ENCODE measurements around the gene TDRD9. TPM values are rescaled to one million over a fixed set of nuclear protein-coding genes. Genes with fewer than 3 reads are reported as not detected.

Gene TDRD9
- polyA plus RNA-seq, 1 donor from 2014 or later: 15.9 TPM

DNA sequence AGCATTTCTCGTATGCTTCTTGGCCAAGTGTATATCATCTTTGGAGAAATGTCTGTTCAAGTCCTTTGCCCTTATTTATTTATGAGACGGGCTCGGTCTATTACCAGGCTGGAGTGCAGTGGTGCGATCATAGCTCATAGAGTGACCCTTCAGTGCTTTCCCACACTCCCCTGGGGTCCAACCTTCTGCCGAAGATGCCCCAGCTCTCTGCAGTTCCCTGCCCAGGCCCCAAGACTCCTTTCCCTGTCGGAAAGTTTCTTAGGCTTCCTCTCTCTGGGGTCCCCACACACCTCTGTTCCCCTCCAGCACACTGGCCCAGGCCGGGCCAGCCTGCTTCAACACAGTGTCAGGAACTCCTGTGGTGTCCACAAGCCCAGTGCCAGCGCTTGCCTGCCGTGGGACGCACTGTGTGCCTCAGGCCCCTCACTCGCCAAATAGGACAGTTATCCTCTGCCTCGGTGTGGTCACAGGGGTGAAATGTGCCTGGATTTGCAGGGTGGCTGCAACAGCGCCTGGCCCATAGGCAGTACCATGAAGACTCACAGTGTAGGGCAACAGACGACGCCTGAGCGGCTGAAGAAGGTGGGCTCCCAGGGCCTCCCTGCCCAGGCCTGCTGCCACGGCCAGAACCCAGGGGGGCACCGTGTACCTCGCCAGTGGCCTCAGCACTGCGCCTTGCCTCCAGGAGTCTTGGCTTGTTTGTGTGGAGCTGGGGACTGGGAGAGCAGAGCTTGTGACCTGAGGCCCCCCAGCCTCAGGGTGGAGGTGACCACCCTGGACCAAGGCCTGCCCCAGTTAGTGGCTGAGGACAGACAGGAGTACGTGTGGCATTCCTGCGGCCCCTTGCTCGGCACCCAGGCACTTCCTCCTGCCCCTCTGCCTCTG is 152.4 kb downstream of the TDRD9 start:
- H4K20me1 ChIP-seq (ENCODE audit: insufficient read depth): no peaks in the 10 kb centered on the region

More for the DNA sequence above, 152.4 kb downstream of the TDRD9 start:
- Histone ChIP-seq H3K36me3 (ENCODE audit: insufficient read depth, low read length) (no peaks in the 10 kb centered on the region), H3K4me3 (ENCODE audit: low read length) (no peak overlapping the region), H3K79me2 (replicated peaks; ENCODE audit: insufficient read depth, low read length) (no peaks in the 10 kb centered on the region), H3K9me2 (ENCODE audit: insufficient read depth, low read length) (no peaks in the 10 kb centered on the region), H3F3A (ENCODE audit: insufficient read depth, low read length, poor library complexity, severe bottlenecking) (no peaks in the 10 kb centered on the region), H3K27ac (ENCODE audit: low read length) (no peak overlapping the region), H3K9me3 (ENCODE audit: low read length) (no peaks in the 10 kb centered on the region), H3K9ac (ENCODE audit: low read length) (no peak overlapping the region), H2AFZ (ENCODE audit: low read depth, low read length) (no peak overlapping the region), H3K4me2 (ENCODE audit: low read length) (no peak overlapping the region), H3K27me3 (ENCODE audit: insufficient read depth, low read depth, low read length) (no peaks in the 10 kb centered on the region)
- TF ChIP-seq SMC3 (conservative IDR thresholded peaks at IDR 0.05; ENCODE audit: poor library complexity): no peak
- TF ChIP-seq CTCF (IDR thresholded peaks at IDR 0.05; ENCODE audit: poor library complexity, severe bottlenecking): no peak
- no peak for TF ChIP-seq EP300 (conservative IDR thresholded peaks at IDR 0.05; ENCODE audit: poor library complexity, severe bottlenecking)
- no peak for TF ChIP-seq MXI1 (conservative IDR thresholded peaks at IDR 0.05; ENCODE audit: poor library complexity, severe bottlenecking)
- TF ChIP-seq POLR2AphosphoS5 (IDR thresholded peaks at IDR 0.05): no peak
- TF ChIP-seq EZH2 (IDR thresholded peaks at IDR 0.05; ENCODE audit: borderline replicate concordance, insufficient read depth, low read length, poor library complexity, severe bottlenecking): no peak
- no peak for TF ChIP-seq TAF1 (IDR thresholded peaks at IDR 0.05; ENCODE audit: low read depth)
- TF ChIP-seq REST (IDR thresholded peaks at IDR 0.05; ENCODE audit: borderline replicate concordance): no peak
- TF ChIP-seq RAD21 (conservative IDR thresholded peaks at IDR 0.05): no peak

All from neural cell (in vitro differentiated cells).